ENCODE data around the gene PLCD3. TPM values are rescaled to one million over a fixed set of nuclear protein-coding genes. Genes with fewer than 3 reads are reported as not detected.

Gene PLCD3
- total RNA-seq, 1 donor from 2014 or later: 12.7 TPM

- DNase-seq (ENCODE audit: low read depth in 2 of 2): peak in 1 of 2 donors; percentile 67
Observed at GRCh38 chr17:45149669-45150664, 17.7 kb upstream of the PLCD3 start.

- peak; percentile 54 to 87 for DNase-seq (ENCODE audit: low read depth in 2 of 2)
Observed at GRCh38 chr17:45149037-45149668, 16.8 kb upstream of the PLCD3 start.

GRCh38 chr17:45148183-45149036, 16.1 kb upstream of the PLCD3 start, which contains the start of gene HEXIM1:
TSS of gene HEXIM1 (plus strand) at chr17:45148475. CDS start at chr17:45149191, 716 bp downstream.
- DNase-seq (ENCODE audit: low read depth in 2 of 2): peak; percentile 99 to 100

- peak; percentile 85 to 91 for DNase-seq (ENCODE audit: low read depth in 2 of 2)
Observed at GRCh38 chr17:45147581-45148182, 15.4 kb upstream of the PLCD3 start.

GRCh38 chr17:45146890-45147580, 14.7 kb upstream of the PLCD3 start:
- peak; percentile 51 to 82 for DNase-seq (ENCODE audit: low read depth in 2 of 2)

GRCh38 chr17:45146592-45146889, 14.2 kb upstream of the PLCD3 start:
- DNase-seq (ENCODE audit: low read depth in 2 of 2): no peak

GRCh38 chr17:45146166-45146565, 13.9 kb upstream of the PLCD3 start:
- no peak for DNase-seq (ENCODE audit: low read depth in 2 of 2)

GRCh38 chr17:45145035-45145389, 12.7 kb upstream of the PLCD3 start:
- no peak for DNase-seq (ENCODE audit: low read depth in 2 of 2)

- no peak for DNase-seq (ENCODE audit: low read depth in 2 of 2)
Observed at GRCh38 chr17:45144199-45145034, 12.1 kb upstream of the PLCD3 start.

GRCh38 chr17:45143767-45144198, 11.5 kb upstream of the PLCD3 start:
- DNase-seq (ENCODE audit: low read depth in 2 of 2): no peak

GRCh38 chr17:45143094-45143670, 10.9 kb upstream of the PLCD3 start:
- DNase-seq (ENCODE audit: low read depth in 2 of 2): no peak

- no peak for DNase-seq (ENCODE audit: low read depth in 2 of 2)
Observed at GRCh38 chr17:45139533-45139920, 7.2 kb upstream of the PLCD3 start.

GRCh38 chr17:45138911-45139532, 6.7 kb upstream of the PLCD3 start:
- DNase-seq (ENCODE audit: low read depth in 2 of 2): no peak

GRCh38 chr17:45137561-45138305, 5.4 kb upstream of the PLCD3 start:
- no peak for DNase-seq (ENCODE audit: low read depth in 2 of 2)

- DNase-seq (ENCODE audit: low read depth in 2 of 2): no peak
Observed at GRCh38 chr17:45136846-45137560, 4.7 kb upstream of the PLCD3 start.

GRCh38 chr17:45135978-45136791, 3.9 kb upstream of the PLCD3 start:
- no peak for DNase-seq (ENCODE audit: low read depth in 2 of 2)
